GM12872 (cell line): ENCODE results near the gene GABARAP.

ENCODE experiments used
- TF ChIP-seq, protein P1 (sequence below): IDR thresholded peaks from 3 replicates; pipeline ENCODE4 v1.5.1; 2011; ENCODE audit warnings: low read depth, mild to moderate bottlenecking, low read length, moderate library complexity; ENCODE audit not compliant: insufficient read depth

GABARAP gene

DNA sequence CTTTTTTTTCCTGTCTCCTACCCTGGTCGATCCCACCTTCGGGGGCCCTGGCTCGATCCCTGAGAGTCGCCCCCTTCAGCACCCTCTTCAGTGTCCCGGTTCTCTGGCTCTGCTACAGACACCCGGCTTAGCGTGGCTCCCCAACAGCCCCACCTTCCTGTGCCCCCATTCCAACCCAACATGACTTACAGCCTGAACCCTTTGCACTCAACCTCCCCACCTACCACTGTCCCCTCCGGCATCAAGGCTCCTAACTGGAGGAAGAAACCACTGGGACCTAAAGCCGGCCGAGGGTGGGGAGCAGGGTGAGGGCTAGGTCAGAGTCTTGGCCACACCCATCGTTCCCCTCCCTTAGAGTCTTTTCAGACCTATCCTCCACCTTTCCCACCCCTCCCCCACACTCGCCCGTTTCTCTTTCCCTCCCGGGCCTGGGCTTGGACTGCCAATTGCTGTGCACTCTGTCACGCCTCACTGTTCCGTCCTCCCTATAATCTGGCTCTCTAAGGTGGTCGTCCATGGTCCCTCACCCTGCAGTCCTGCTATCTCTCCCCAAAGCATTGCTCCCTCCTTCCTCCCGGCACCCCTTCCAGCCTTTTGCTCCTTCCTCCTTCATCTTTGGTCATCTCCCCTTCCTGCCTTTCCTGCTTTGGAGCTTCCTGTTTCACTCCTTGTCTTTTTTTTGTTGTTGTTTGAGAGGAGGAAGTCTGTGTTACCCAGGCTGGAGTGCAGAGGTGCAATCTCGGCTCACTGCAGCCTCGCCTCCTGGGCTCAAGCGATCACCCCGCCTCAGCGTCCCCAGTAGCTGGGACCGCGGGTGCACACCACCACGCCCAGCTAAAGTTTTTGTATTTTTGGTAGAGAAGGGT lies 20.9 kb upstream of the GABARAP start:
- TF ChIP-seq, protein P1, sequence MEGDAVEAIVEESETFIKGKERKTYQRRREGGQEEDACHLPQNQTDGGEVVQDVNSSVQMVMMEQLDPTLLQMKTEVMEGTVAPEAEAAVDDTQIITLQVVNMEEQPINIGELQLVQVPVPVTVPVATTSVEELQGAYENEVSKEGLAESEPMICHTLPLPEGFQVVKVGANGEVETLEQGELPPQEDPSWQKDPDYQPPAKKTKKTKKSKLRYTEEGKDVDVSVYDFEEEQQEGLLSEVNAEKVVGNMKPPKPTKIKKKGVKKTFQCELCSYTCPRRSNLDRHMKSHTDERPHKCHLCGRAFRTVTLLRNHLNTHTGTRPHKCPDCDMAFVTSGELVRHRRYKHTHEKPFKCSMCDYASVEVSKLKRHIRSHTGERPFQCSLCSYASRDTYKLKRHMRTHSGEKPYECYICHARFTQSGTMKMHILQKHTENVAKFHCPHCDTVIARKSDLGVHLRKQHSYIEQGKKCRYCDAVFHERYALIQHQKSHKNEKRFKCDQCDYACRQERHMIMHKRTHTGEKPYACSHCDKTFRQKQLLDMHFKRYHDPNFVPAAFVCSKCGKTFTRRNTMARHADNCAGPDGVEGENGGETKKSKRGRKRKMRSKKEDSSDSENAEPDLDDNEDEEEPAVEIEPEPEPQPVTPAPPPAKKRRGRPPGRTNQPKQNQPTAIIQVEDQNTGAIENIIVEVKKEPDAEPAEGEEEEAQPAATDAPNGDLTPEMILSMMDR, result no peak

DNA sequence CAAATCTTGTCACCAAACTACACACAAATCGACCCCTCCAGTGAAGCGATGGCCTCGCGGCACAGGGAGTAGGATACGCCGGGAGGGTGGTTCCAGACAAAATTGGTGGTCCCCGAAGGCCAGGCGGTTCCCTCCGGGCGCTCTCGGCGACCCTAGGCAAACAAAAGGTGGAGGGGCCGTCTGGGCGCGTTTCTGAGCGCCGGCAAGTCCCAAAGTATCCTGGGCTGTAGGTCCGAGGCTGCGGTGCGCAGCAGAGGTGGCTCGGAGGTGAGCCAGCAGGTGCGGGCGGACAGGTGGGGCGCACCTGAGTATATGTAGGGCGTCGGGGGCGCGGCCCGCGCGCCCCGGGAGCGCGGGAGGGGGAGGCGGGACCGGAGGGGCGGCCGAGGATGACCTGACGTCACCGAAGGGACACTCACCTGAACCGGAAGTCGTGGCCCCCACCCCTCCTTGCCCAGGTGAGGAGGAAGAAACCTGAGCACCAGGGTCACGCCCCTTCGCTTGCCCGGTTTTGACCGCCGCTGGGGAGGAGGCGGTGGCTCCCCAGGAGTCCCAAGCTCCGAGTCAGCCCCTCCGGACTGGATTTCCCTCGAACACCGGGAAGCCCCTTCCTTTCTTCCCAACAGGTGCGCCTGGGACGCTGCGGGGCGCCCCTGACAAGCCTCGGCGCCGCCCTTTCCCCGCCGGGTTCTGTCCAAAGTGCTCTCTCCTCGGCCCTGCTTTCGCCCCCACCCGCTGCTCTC lies 20.1 kb upstream of the GABARAP start, which contains the start of gene CLDN7:
TSS of gene CLDN7 (minus strand) at position 287 of the 743 bp plus-strand sequence. CDS start 435 bp downstream, outside the sequence.
- TF ChIP-seq, protein P1, result no peak

DNA sequence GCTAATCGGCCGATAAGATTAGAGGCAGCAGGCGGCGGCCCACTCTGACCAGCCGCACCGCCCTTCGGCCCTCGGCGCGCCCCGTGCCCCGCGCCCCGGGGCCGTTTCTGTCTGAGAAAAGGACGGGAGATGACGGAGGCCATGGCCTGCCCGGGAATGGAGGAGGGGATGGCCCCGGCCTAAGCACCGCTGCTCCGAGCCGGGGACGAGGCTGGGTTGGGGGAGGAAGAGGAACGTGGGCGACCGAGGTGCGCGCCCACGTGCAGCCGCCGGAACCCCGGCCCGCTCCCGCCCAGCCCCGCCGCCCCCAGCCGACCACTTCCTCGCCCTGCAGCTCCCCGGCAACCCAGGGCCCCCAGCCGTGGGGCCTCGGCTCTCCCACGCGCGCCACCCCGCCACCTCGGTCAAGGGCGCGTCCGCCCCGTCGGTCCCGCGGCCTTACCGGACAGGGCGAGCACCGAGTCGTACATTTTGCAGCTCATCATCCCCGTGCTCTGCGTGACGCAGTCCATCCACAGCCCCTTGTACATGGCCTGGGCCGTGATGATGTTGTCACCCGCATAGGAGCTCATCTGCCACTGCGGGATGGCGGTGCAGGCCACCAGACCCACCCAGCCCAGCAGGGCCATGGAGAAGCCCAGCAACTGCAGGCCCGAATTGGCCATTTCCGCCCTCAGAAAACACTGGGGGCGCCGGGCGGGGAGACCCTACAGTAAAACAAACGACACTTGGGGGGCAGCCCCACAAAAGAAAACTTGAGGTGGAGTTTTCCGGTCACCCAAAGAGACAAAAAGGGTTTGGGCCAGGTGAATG lies 19.3 kb upstream of the GABARAP start:
- TF ChIP-seq, protein P1, result no peak

DNA sequence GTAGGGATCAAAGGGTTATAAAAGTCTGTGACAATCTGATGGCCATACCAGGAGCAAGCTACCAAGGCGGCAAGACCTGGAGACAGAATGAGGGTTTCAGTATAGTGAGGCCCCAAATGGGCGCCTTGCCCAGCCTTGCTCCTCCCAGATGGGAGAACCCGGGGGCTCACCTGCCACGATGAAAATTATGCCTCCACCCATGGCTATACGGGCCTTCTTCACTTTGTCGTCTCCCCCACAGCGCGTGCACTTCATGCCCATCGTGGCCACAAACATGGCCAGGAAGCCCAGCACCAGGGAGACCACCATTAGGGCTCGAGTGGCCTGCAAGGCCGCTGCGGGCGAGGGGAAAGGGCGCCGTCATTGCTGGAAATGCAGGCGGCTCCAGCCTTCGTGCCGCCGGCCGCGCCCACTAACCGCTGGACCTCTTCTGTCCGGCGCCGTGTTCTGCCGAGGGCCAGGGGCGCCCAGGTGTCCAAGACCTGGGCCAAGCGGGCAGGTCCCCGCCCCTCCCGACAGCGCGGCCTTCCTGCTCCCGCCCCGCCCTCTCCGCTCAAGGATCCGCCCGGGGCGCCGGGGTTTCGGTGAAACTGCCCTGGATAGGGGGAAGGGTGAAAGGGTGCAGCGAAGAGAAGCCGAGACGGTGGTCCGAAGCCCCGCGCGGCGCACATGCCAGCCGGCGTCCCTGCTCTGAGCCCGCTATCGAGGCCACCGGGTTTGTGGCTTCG lies 18.6 kb upstream of the GABARAP start:
- TF ChIP-seq, protein P1, result no peak

DNA sequence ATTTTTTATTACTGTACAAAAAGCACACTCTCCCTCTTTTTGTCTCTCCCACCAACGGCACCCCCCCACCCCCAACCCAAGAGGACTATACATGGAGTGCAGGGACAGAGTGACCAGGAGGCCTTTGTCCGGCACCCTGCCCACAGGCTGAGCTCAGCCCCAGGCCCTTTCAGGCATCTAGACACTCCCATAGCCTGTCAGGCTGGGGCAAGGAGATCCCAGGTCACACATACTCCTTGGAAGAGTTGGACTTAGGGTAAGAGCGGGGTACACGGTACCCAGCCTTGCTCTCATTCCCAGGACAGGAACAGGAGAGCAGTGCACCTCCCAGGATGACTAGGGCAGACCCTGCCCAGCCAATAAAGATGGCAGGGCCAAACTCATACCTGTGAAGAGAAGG lies 17.9 kb upstream of the GABARAP start:
- TF ChIP-seq, protein P1, result no peak

DNA sequence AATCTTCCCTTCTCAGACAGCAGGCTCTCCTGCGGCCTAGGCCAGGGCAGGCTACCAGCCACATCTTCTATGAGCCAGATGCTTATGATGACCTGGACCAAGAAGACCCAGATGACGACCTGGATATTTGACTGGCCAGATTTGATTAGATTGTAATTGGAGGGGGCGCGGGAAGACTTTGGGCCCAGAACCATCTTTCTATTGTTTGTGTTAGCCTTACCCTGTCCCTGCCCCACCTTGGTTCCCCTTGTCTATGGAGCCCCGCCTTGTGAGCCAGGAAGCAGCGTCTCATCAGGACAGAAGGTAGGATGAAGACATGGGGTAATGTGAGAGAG lies 17.3 kb upstream of the GABARAP start:
- TF ChIP-seq, protein P1, result no peak
